ENCODE data around the gene IQCC.

IQCC gene

DNA sequence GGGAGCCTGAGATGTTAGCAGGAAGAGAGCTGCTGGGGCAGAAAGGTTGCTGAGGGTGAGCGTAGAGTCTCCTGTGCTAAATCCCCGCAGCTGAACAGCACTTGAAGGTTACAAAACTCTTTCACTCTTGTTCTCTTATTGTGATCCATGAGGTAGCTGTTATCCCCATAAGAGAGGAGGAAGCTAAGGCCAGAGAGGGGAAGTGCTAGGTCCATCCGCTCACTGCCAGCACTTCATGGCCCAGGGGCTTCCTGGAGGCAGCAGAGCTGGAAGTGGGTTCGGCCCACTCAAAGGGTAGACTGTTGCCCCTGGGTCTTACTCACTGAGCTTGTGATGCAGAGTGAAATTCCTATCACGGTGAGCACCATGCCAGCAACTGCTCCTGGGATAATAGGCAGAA lies 11.1 kb downstream of the IQCC start (continued):
- TF ChIP-seq, protein P1, sequence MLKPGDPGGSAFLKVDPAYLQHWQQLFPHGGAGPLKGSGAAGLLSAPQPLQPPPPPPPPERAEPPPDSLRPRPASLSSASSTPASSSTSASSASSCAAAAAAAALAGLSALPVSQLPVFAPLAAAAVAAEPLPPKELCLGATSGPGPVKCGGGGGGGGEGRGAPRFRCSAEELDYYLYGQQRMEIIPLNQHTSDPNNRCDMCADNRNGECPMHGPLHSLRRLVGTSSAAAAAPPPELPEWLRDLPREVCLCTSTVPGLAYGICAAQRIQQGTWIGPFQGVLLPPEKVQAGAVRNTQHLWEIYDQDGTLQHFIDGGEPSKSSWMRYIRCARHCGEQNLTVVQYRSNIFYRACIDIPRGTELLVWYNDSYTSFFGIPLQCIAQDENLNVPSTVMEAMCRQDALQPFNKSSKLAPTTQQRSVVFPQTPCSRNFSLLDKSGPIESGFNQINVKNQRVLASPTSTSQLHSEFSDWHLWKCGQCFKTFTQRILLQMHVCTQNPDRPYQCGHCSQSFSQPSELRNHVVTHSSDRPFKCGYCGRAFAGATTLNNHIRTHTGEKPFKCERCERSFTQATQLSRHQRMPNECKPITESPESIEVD (tag by site-specific recombination; IDR thresholded peaks at IDR 0.05) = no peak
- no peak for TF ChIP-seq ZNF366 (tag by site-specific recombination; conservative IDR thresholded peaks at IDR 0.05)
- no peak for TF ChIP-seq ZNF335 (tag by site-specific recombination; conservative IDR thresholded peaks at IDR 0.05)
- TF ChIP-seq ZNF529 (tag by site-specific recombination; IDR thresholded peaks at IDR 0.05; ENCODE audit: insufficient replicate concordance) = no peak
- TF ChIP-seq, protein P2, sequence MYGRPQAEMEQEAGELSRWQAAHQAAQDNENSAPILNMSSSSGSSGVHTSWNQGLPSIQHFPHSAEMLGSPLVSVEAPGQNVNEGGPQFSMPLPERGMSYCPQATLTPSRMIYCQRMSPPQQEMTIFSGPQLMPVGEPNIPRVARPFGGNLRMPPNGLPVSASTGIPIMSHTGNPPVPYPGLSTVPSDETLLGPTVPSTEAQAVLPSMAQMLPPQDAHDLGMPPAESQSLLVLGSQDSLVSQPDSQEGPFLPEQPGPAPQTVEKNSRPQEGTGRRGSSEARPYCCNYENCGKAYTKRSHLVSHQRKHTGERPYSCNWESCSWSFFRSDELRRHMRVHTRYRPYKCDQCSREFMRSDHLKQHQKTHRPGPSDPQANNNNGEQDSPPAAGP (tag by site-specific recombination; IDR thresholded peaks at IDR 0.05) = no peak
- TF ChIP-seq, protein P3, sequence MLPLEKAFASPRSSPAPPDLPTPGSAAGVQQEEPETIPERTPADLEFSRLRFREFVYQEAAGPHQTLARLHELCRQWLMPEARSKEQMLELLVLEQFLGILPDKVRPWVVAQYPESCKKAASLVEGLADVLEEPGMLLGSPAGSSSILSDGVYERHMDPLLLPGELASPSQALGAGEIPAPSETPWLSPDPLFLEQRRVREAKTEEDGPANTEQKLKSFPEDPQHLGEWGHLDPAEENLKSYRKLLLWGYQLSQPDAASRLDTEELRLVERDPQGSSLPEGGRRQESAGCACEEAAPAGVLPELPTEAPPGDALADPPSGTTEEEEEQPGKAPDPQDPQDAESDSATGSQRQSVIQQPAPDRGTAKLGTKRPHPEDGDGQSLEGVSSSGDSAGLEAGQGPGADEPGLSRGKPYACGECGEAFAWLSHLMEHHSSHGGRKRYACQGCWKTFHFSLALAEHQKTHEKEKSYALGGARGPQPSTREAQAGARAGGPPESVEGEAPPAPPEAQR (tag by site-specific recombination; IDR thresholded peaks at IDR 0.05) = no peak
- TF ChIP-seq SALL2 (tag by site-specific recombination; IDR thresholded peaks at IDR 0.05; ENCODE audit: borderline replicate concordance) = no peak

DNA sequence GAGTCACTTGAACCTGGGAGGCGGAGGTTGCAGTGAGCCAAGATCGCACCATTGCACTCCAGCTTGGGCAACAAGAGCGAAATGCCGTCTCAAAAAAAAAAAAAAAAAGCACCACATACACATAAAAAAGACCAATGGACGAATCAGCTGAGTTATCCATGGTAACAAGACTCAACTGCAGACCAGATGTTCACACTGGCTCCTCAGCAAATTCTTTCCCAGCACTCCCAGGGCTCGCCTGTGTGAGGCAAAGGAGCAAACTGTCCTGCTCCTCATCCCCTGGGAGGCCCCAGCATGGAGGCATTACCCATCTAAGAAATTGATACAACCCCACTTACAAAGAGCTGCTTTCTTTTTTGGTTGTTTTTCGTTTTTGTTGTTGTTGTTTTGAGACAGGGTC lies 13.6 kb downstream of the IQCC start:
- ChIA-PET POLR2A (interaction anchor here (2.0 kb wide), 1 partner anchor 117 kb away, joined by 5 read pairs; the partner anchor contains the start of gene MARCKSL1), CTCF (interaction anchor here (0.6 to 1.2 kb wide), 2 partner anchors 52 to 196 kb away, joined by 3 to 5 read pairs; no protein-coding TSS in a partner anchor)
- Histone ChIP-seq H3K4me1 (ENCODE audit: control insufficient read depth, insufficient read depth, low read length) (peaks cover 2% of the 10 kb centered on the region; the same call in 1 of the 2 replicates), H3K27ac (ENCODE audit: extremely low read depth, low read depth, low read length) (no peak overlapping the region), H3K9me3 (ENCODE audit: control insufficient read depth, insufficient read depth, low read depth, low read length) (no peaks in the 10 kb centered on the region), H3K36me3 (ENCODE audit: control insufficient read depth in 2 of 2, insufficient read depth in 1 of 2, low read length in 2 of 2) (peaks cover 0 to 69% of the 10 kb centered on the region in 2 experiments; a peak in 2 of 3 replicates), H3K4me3 (ENCODE audit: low read depth, low read length) (no peak overlapping the region)
- TF ChIP-seq HOXA7 (CRISPR knock-in tag; IDR thresholded peaks at IDR 0.05; ENCODE audit: borderline replicate concordance) (no peak), ZNF394 (tag by site-specific recombination; IDR thresholded peaks at IDR 0.05; ENCODE audit: borderline replicate concordance) (no peak), PRDM1 (tag by site-specific recombination; IDR thresholded peaks at IDR 0.05) (no peak), ZNF658 (tag by site-specific recombination; IDR thresholded peaks at IDR 0.05) (no peak), ZNF837 (tag by site-specific recombination; IDR thresholded peaks at IDR 0.05) (no peak)
- TF ChIP-seq, protein P4, sequence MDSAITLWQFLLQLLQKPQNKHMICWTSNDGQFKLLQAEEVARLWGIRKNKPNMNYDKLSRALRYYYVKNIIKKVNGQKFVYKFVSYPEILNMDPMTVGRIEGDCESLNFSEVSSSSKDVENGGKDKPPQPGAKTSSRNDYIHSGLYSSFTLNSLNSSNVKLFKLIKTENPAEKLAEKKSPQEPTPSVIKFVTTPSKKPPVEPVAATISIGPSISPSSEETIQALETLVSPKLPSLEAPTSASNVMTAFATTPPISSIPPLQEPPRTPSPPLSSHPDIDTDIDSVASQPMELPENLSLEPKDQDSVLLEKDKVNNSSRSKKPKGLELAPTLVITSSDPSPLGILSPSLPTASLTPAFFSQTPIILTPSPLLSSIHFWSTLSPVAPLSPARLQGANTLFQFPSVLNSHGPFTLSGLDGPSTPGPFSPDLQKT (IDR thresholded peaks at IDR 0.05; ENCODE audit: borderline replicate concordance, low read depth, low read length) = no peak

DNA sequence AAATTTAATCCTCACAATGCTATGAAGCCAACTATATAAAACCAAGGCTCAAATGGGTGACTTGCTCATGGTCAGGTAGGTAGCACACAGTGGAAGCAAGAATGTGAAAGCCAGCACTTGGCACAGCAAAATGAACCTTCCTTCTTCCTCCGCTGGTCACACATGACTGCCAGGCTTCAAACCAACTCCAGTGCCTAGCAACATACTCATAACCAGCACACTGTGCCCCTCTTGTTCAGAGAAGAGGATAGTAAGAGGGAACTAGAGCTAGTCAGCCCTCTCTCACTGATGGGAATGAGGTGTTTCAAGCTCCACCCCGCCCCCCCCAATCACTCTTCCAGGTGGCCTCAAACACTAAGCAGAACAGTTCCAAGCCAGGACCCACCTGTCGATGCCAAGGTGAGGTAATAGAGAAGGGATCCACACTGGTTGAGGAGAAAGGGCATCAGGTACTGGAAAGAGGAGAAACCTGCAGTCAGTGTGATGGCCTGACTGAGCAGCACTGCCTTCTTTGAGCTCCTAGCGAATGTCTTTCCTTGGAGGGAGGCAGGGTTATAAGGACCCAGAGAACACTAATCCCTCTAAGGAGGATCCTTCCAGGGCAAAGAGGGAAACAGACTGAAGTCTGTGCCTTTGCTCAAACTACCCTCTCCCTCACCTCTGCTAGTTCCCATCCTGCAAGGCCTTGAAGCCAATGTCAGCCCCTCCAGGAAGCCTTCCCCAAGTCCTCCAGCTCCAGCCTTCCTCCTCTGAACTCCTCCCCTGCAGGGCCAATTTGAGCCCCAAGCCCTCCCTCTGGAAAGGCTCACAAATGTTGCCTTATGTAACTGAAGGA lies 15.5 kb downstream of the IQCC start:
- TF ChIP-seq SCRT2 (tag by site-specific recombination; IDR thresholded peaks at IDR 0.05) = peak; percentile 98
- peak; percentile 78 for TF ChIP-seq SCRT1 (tag by site-specific recombination; IDR thresholded peaks at IDR 0.05; ENCODE audit: borderline replicate concordance)
- no peak for TF ChIP-seq ZBTB20 (tag by site-specific recombination; IDR thresholded peaks at IDR 0.05)
- H3K4me3 ChIP-seq (ENCODE audit: low read depth, low read length) = peak overlapping the region; percentile 83
- CTCF ChIA-PET = interaction anchor here (0.6 to 2.0 kb wide), 4 partner anchors 10 to 193 kb away, joined by 3 to 7 read pairs (median 4); partner anchors contain the start of gene CCDC28B

More for the DNA sequence above, 15.5 kb downstream of the IQCC start:
- POLR2A ChIA-PET = interaction anchor here (0.8 to 1.2 kb wide), 2 partner anchors 8 to 28 kb away, joined by 3 read pairs; no protein-coding TSS in a partner anchor
- Histone ChIP-seq H3K4me1 (ENCODE audit: control insufficient read depth, insufficient read depth, low read length) (peaks cover 2% of the 10 kb centered on the region; the same call in 1 of the 2 replicates), H3K9me3 (ENCODE audit: control insufficient read depth, insufficient read depth, low read depth, low read length) (no peaks in the 10 kb centered on the region), H3K27ac (ENCODE audit: extremely low read depth, low read depth, low read length) (peak overlapping the region; percentile 34; the same call in 1 of the 2 replicates), H3K36me3 (ENCODE audit: control insufficient read depth in 2 of 2, insufficient read depth in 1 of 2, low read length in 2 of 2) (peaks cover 12 to 70% of the 10 kb centered on the region in 2 experiments; a peak in 2 of 3 replicates)
